ENCODE data around the gene HS3ST2. TPM values are rescaled to one million over a fixed set of nuclear protein-coding genes. Genes with fewer than 3 reads are reported as not detected.

The HS3ST2 gene
- total and polyA plus RNA-seq, 2 experiments from 2014 or later, result 1.4 to 3.2 TPM

DNA sequence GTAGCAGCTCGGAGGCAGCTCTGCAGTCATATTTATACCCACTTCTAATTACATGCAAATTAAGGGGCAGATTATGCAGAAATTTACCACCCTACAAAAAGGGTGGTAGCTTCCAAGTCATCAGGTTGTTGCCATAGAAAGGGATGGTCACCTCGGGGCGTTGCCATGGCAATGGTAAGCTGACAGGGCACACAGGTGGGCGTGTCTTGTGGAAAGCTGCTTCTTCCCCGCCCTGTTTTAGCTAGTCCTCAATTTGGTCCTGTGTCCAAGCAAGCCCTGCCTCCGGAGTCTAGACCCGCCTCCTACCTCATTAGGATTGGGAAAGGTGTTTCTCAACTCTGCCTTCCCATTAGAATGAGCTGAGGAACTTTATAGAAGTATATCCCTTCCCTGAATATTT, 98.7 kb downstream of the HS3ST2 start:
- no peaks in the 10 kb centered on the region for H3F3A ChIP-seq (replicated peaks; ENCODE audit: low read depth)
- H4K20me1 ChIP-seq (replicated peaks; ENCODE audit: insufficient read depth), result no peaks in the 10 kb centered on the region
- H3K4me1 Mint-ChIP-seq, result peaks cover under 1% of the 10 kb centered on the region; the same call in 2 of the 3 replicates
- no peaks in the 10 kb centered on the region for H3K36me3 Mint-ChIP-seq (ENCODE audit: low read depth)
- ATAC-seq, result peak; percentile 79
- H3K79me2 ChIP-seq (replicated peaks; ENCODE audit: insufficient read depth), result no peaks in the 10 kb centered on the region
- TF ChIP-seq ZNF331 (CRISPR knock-in tag; IDR thresholded peaks at IDR 0.05; ENCODE audit: low read depth), result no peak
- TF ChIP-seq ZNF114 (CRISPR knock-in tag; IDR thresholded peaks at IDR 0.05), result no peak
- TF ChIP-seq, protein P1, sequence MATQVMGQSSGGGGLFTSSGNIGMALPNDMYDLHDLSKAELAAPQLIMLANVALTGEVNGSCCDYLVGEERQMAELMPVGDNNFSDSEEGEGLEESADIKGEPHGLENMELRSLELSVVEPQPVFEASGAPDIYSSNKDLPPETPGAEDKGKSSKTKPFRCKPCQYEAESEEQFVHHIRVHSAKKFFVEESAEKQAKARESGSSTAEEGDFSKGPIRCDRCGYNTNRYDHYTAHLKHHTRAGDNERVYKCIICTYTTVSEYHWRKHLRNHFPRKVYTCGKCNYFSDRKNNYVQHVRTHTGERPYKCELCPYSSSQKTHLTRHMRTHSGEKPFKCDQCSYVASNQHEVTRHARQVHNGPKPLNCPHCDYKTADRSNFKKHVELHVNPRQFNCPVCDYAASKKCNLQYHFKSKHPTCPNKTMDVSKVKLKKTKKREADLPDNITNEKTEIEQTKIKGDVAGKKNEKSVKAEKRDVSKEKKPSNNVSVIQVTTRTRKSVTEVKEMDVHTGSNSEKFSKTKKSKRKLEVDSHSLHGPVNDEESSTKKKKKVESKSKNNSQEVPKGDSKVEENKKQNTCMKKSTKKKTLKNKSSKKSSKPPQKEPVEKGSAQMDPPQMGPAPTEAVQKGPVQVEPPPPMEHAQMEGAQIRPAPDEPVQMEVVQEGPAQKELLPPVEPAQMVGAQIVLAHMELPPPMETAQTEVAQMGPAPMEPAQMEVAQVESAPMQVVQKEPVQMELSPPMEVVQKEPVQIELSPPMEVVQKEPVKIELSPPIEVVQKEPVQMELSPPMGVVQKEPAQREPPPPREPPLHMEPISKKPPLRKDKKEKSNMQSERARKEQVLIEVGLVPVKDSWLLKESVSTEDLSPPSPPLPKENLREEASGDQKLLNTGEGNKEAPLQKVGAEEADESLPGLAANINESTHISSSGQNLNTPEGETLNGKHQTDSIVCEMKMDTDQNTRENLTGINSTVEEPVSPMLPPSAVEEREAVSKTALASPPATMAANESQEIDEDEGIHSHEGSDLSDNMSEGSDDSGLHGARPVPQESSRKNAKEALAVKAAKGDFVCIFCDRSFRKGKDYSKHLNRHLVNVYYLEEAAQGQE (IDR thresholded peaks at IDR 0.05; ENCODE audit: unreplicated experiment), result no peak
- no peak for TF ChIP-seq EZH2 (IDR thresholded peaks at IDR 0.05; ENCODE audit: low read depth, unreplicated experiment)
- no peak for TF ChIP-seq EZH2phosphoT487 (IDR thresholded peaks at IDR 0.05; ENCODE audit: unreplicated experiment)
- TF ChIP-seq STAT1 (IDR thresholded peaks at IDR 0.05; ENCODE audit: unreplicated experiment), result no peak
- TF ChIP-seq, protein P2, sequence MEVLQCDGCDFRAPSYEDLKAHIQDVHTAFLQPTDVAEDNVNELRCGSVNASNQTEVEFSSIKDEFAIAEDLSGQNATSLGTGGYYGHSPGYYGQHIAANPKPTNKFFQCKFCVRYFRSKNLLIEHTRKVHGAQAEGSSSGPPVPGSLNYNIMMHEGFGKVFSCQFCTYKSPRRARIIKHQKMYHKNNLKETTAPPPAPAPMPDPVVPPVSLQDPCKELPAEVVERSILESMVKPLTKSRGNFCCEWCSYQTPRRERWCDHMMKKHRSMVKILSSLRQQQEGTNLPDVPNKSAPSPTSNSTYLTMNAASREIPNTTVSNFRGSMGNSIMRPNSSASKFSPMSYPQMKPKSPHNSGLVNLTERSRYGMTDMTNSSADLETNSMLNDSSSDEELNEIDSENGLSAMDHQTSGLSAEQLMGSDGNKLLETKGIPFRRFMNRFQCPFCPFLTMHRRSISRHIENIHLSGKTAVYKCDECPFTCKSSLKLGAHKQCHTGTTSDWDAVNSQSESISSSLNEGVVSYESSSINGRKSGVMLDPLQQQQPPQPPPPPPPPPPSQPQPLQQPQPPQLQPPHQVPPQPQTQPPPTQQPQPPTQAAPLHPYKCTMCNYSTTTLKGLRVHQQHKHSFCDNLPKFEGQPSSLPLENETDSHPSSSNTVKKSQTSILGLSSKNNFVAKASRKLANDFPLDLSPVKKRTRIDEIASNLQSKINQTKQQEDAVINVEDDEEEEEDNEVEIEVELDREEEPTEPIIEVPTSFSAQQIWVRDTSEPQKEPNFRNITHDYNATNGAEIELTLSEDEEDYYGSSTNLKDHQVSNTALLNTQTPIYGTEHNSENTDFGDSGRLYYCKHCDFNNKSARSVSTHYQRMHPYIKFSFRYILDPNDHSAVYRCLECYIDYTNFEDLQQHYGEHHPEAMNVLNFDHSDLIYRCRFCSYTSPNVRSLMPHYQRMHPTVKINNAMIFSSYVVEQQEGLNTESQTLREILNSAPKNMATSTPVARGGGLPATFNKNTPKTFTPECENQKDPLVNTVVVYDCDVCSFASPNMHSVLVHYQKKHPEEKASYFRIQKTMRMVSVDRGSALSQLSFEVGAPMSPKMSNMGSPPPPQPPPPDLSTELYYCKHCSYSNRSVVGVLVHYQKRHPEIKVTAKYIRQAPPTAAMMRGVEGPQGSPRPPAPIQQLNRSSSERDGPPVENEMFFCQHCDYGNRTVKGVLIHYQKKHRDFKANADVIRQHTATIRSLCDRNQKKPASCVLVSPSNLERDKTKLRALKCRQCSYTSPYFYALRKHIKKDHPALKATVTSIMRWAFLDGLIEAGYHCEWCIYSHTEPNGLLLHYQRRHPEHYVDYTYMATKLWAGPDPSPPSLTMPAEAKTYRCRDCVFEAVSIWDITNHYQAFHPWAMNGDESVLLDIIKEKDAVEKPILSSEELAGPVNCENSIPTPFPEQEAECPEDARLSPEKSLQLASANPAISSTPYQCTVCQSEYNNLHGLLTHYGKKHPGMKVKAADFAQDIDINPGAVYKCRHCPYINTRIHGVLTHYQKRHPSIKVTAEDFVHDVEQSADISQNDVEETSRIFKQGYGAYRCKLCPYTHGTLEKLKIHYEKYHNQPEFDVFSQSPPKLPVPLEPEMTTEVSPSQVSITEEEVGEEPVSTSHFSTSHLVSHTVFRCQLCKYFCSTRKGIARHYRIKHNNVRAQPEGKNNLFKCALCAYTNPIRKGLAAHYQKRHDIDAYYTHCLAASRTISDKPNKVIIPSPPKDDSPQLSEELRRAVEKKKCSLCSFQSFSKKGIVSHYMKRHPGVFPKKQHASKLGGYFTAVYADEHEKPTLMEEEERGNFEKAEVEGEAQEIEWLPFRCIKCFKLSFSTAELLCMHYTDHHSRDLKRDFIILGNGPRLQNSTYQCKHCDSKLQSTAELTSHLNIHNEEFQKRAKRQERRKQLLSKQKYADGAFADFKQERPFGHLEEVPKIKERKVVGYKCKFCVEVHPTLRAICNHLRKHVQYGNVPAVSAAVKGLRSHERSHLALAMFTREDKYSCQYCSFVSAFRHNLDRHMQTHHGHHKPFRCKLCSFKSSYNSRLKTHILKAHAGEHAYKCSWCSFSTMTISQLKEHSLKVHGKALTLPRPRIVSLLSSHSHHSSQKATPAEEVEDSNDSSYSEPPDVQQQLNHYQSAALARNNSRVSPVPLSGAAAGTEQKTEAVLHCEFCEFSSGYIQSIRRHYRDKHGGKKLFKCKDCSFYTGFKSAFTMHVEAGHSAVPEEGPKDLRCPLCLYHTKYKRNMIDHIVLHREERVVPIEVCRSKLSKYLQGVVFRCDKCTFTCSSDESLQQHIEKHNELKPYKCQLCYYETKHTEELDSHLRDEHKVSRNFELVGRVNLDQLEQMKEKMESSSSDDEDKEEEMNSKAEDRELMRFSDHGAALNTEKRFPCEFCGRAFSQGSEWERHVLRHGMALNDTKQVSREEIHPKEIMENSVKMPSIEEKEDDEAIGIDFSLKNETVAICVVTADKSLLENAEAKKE (CRISPR knock-in tag; IDR thresholded peaks at IDR 0.05), result no peak
- TF ChIP-seq POLR2AphosphoS5 (IDR thresholded peaks at IDR 0.05; ENCODE audit: low read depth), result no peak
- TF ChIP-seq, protein P3, sequence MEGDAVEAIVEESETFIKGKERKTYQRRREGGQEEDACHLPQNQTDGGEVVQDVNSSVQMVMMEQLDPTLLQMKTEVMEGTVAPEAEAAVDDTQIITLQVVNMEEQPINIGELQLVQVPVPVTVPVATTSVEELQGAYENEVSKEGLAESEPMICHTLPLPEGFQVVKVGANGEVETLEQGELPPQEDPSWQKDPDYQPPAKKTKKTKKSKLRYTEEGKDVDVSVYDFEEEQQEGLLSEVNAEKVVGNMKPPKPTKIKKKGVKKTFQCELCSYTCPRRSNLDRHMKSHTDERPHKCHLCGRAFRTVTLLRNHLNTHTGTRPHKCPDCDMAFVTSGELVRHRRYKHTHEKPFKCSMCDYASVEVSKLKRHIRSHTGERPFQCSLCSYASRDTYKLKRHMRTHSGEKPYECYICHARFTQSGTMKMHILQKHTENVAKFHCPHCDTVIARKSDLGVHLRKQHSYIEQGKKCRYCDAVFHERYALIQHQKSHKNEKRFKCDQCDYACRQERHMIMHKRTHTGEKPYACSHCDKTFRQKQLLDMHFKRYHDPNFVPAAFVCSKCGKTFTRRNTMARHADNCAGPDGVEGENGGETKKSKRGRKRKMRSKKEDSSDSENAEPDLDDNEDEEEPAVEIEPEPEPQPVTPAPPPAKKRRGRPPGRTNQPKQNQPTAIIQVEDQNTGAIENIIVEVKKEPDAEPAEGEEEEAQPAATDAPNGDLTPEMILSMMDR (conservative IDR thresholded peaks at IDR 0.05; ENCODE audit: low read depth in 2 of 2), result no peak
- no peak for TF ChIP-seq JUNB (IDR thresholded peaks at IDR 0.05; ENCODE audit: unreplicated experiment)
- TF ChIP-seq CREB1 (CRISPR knock-in tag; IDR thresholded peaks at IDR 0.05; ENCODE audit: low read depth), result no peak
- no peak for TF ChIP-seq NANOG (IDR thresholded peaks at IDR 0.05; ENCODE audit: borderline replicate concordance)
- TF ChIP-seq, protein P4, sequence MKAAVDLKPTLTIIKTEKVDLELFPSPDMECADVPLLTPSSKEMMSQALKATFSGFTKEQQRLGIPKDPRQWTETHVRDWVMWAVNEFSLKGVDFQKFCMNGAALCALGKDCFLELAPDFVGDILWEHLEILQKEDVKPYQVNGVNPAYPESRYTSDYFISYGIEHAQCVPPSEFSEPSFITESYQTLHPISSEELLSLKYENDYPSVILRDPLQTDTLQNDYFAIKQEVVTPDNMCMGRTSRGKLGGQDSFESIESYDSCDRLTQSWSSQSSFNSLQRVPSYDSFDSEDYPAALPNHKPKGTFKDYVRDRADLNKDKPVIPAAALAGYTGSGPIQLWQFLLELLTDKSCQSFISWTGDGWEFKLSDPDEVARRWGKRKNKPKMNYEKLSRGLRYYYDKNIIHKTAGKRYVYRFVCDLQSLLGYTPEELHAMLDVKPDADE (IDR thresholded peaks at IDR 0.05), result no peak
- H3K27me3 ChIP-seq (ENCODE audit: insufficient read depth), result no peaks in the 10 kb centered on the region
- no peaks in the 10 kb centered on the region for H3K36me3 ChIP-seq (ENCODE audit: insufficient read depth)
- DNase-seq (ENCODE audit: low spot score), result peak; percentile 80
- H3K9me2 ChIP-seq (ENCODE audit: insufficient read depth), result peaks cover 6% of the 10 kb centered on the region
- H3K4me1 ChIP-seq (ENCODE audit: insufficient read depth), result no peaks in the 10 kb centered on the region
- no peak overlapping the region for H3K4me2 ChIP-seq
- peaks cover 6% of the 10 kb centered on the region for H3K27me3 Mint-ChIP-seq (ENCODE audit: insufficient read depth, low read depth, poor library complexity)
- H2AFZ ChIP-seq, result no peak overlapping the region
- H3K27ac ChIP-seq (ENCODE audit: low read depth), result no peak overlapping the region
- no peak overlapping the region for H3K27ac Mint-ChIP-seq
- no peaks in the 10 kb centered on the region for H3K9me3 Mint-ChIP-seq
- no peak overlapping the region for H3K4me3 Mint-ChIP-seq
- H3K4me3 ChIP-seq, result no peak overlapping the region

Data from GM23338 (cell line).